GM19452 (cell line): ENCODE data around the gene ADARB2.
"Not testable (repeated sequence)": the region's sequence is repeated elsewhere in the genome, so short reads cannot be mapped to it uniquely, and the experiment has no call there.

ENCODE experiments used
- ATAC-seq: cut with Tn5 transposase; IDR thresholded peaks from one replicate; pipeline ENCODE4 v1.9.1; 2021; ENCODE audit not compliant: unreplicated experiment

Gene ADARB2

GRCh38 chr10:1339396-1339795 lies 397.9 kb downstream of the ADARB2 start:
- ATAC-seq, result no peak

- no peak for ATAC-seq
Observed at GRCh38 chr10:1335642-1336041, 401.7 kb downstream of the ADARB2 start.

- ATAC-seq, result no peak
Observed at GRCh38 chr10:1333981-1334380, 403.3 kb downstream of the ADARB2 start.

- no peak for ATAC-seq
Observed at GRCh38 chr10:1331560-1331959, 405.8 kb downstream of the ADARB2 start.

- no peak for ATAC-seq
Observed at GRCh38 chr10:1329622-1330021, 407.7 kb downstream of the ADARB2 start.

- ATAC-seq, result no peak
Observed at GRCh38 chr10:1328981-1329614, 408.2 kb downstream of the ADARB2 start.

GRCh38 chr10:1328161-1328823 lies 409.0 kb downstream of the ADARB2 start:
- ATAC-seq, result no peak

GRCh38 chr10:1327759-1328158 lies 409.6 kb downstream of the ADARB2 start:
- ATAC-seq, result no peak

- not testable (repeated sequence) for ATAC-seq
Observed at GRCh38 chr10:1326514-1326913, 410.8 kb downstream of the ADARB2 start.

GRCh38 chr10:1324903-1325302 lies 412.4 kb downstream of the ADARB2 start:
- ATAC-seq, result no peak

- ATAC-seq, result peak; percentile 69
Observed at GRCh38 chr10:1323951-1324350, 413.4 kb downstream of the ADARB2 start.

GRCh38 chr10:1320739-1321320 lies 416.5 kb downstream of the ADARB2 start:
- ATAC-seq, result no peak

GRCh38 chr10:1316809-1317143 lies 420.5 kb downstream of the ADARB2 start:
- ATAC-seq, result no peak

- no peak for ATAC-seq
Observed at GRCh38 chr10:1316121-1316808, 421.1 kb downstream of the ADARB2 start.

GRCh38 chr10:1315178-1315577 lies 422.1 kb downstream of the ADARB2 start:
- no peak for ATAC-seq

GRCh38 chr10:1311726-1312125 lies 425.6 kb downstream of the ADARB2 start:
- ATAC-seq, result no peak

- ATAC-seq, result no peak
Observed at GRCh38 chr10:1310271-1310789, 427.0 kb downstream of the ADARB2 start.

GRCh38 chr10:1309617-1310270 lies 427.6 kb downstream of the ADARB2 start:
- ATAC-seq, result no peak

- ATAC-seq, result no peak
Observed at GRCh38 chr10:1308962-1309616, 428.2 kb downstream of the ADARB2 start.

- ATAC-seq, result no peak
Observed at GRCh38 chr10:1308173-1308961, 429.0 kb downstream of the ADARB2 start.
